Measurements from ENCODE around the gene GRIN2B.

GRIN2B gene

GRCh38 chr12:13957576-13957975 is 23.8 kb downstream of the GRIN2B start:
- no peak for DNase-seq
- Mint-ChIP-seq H3K4me3 (no peak overlapping the region), H3K27ac (no peak overlapping the region), H3K4me1 (peaks cover 16% of the 10 kb centered on the region), H3K36me3 (ENCODE audit: low read depth) (no peaks in the 10 kb centered on the region), H3K27me3 (ENCODE audit: low read depth, poor library complexity) (peaks cover 12% of the 10 kb centered on the region), H3K9me3 (no peaks in the 10 kb centered on the region)
- no peak for TF ChIP-seq CTCF (IDR thresholded peaks at IDR 0.05)

GRCh38 chr12:13956060-13956590 is 25.3 kb downstream of the GRIN2B start:
- Mint-ChIP-seq H3K36me3 (ENCODE audit: low read depth) (no peaks in the 10 kb centered on the region), H3K9me3 (no peaks in the 10 kb centered on the region), H3K27ac (no peak overlapping the region), H3K27me3 (ENCODE audit: low read depth, poor library complexity) (peaks cover 7% of the 10 kb centered on the region), H3K4me1 (peaks cover 16% of the 10 kb centered on the region), H3K4me3 (no peak overlapping the region)
- no peak for TF ChIP-seq CTCF (IDR thresholded peaks at IDR 0.05)
- no peak for DNase-seq

GRCh38 chr12:13952096-13952495 is 29.3 kb downstream of the GRIN2B start:
- Mint-ChIP-seq H3K9me3 (no peaks in the 10 kb centered on the region), H3K27me3 (ENCODE audit: low read depth, poor library complexity) (peaks cover 2% of the 10 kb centered on the region), H3K27ac (no peak overlapping the region), H3K4me1 (peaks cover 8% of the 10 kb centered on the region), H3K36me3 (ENCODE audit: low read depth) (no peaks in the 10 kb centered on the region), H3K4me3 (no peak overlapping the region)
- no peak for DNase-seq
- TF ChIP-seq CTCF (IDR thresholded peaks at IDR 0.05), result no peak

GRCh38 chr12:13950502-13950901 is 30.9 kb downstream of the GRIN2B start:
- peaks cover 15% of the 10 kb centered on the region for H3K4me1 Mint-ChIP-seq
- no peak overlapping the region for H3K4me3 Mint-ChIP-seq
- H3K27me3 Mint-ChIP-seq (ENCODE audit: low read depth, poor library complexity), result no peaks in the 10 kb centered on the region

GRCh38 chr12:13948621-13949020 is 32.8 kb downstream of the GRIN2B start:
- Mint-ChIP-seq H3K4me1 (peaks cover 18% of the 10 kb centered on the region), H3K9me3 (no peaks in the 10 kb centered on the region), H3K27me3 (ENCODE audit: low read depth, poor library complexity) (no peaks in the 10 kb centered on the region), H3K36me3 (ENCODE audit: low read depth) (no peaks in the 10 kb centered on the region), H3K4me3 (no peak overlapping the region), H3K27ac (no peak overlapping the region)
- no peak for TF ChIP-seq CTCF (IDR thresholded peaks at IDR 0.05)
- DNase-seq, result no peak

More at GRCh38 chr12:13950502-13950901, 30.9 kb downstream of the GRIN2B start:
- TF ChIP-seq CTCF (IDR thresholded peaks at IDR 0.05), result no peak
- H3K36me3 Mint-ChIP-seq (ENCODE audit: low read depth), result no peaks in the 10 kb centered on the region
- no peak overlapping the region for H3K27ac Mint-ChIP-seq
- no peak for DNase-seq
- H3K9me3 Mint-ChIP-seq, result no peaks in the 10 kb centered on the region

- Mint-ChIP-seq H3K4me1 (peaks cover 18% of the 10 kb centered on the region), H3K27me3 (ENCODE audit: low read depth, poor library complexity) (no peaks in the 10 kb centered on the region), H3K4me3 (no peak overlapping the region), H3K36me3 (ENCODE audit: low read depth) (no peaks in the 10 kb centered on the region), H3K9me3 (no peaks in the 10 kb centered on the region), H3K27ac (no peak overlapping the region)
- TF ChIP-seq CTCF (IDR thresholded peaks at IDR 0.05), result no peak
- peak; percentile 14 for DNase-seq
Observed at GRCh38 chr12:13947276-13947946, 34.0 kb downstream of the GRIN2B start.

Data from nephron progenitor cell (in vitro differentiated cells).